HL-60 (cell line): ENCODE measurements around the gene MBNL1.

Experiments
- POLR2AphosphoS5 ChIP-seq: IDR thresholded peaks from 2 replicates; pipeline ENCODE4 v1.6.1; 2012; ENCODE audit warnings: low read depth
- TF ChIP-seq, protein P1 (sequence below): IDR thresholded peaks from one replicate; pipeline ENCODE4 v1.5.1; 2011; ENCODE audit warnings: low read length, control low read depth, inconsistent platforms; ENCODE audit not compliant: insufficient read depth
- TF ChIP-seq, protein P2 (sequence below): IDR thresholded peaks from 2 replicates; pipeline ENCODE4 v1.6.1; 2012; ENCODE audit warnings: low read depth; ENCODE audit not compliant: insufficient replicate concordance

DNA sequence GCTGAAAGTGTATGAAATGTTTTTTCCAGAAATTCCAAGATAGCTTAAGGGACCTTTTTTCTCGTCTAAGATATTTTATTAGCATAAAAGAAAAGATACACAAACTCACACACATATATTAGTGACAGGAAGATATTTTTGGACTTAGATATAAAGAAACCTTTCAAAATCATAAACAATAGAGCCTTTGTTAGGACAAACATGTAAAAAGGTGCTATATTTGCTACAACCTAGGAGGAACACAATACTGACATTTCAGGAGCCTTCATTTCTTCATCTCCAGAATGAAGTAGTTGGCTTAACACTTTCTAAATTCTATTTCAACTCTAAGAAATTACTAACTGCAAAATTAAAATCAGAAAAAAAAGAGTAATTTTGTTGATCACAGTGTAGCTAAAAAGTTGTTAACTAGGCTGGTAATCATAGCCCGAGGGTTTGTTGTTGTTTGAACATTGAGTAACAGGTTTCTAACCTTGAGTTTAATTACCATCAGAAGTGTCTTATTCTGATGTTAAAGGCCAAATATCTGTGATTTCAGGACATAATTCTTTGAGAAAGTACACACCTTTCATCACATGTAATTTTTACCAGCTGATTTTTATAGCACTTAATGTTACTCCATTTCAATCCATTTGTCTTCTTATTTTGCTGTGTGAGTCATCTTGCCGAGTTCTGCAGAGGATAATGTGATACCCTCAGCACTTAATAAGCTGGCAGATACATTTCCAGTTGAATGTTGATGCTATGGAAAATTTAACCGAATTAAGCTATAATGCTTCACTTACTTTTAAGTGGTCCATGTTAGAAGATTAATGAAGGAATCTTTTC is 97.3 kb downstream of the MBNL1 start:
- TF ChIP-seq, protein P1, sequence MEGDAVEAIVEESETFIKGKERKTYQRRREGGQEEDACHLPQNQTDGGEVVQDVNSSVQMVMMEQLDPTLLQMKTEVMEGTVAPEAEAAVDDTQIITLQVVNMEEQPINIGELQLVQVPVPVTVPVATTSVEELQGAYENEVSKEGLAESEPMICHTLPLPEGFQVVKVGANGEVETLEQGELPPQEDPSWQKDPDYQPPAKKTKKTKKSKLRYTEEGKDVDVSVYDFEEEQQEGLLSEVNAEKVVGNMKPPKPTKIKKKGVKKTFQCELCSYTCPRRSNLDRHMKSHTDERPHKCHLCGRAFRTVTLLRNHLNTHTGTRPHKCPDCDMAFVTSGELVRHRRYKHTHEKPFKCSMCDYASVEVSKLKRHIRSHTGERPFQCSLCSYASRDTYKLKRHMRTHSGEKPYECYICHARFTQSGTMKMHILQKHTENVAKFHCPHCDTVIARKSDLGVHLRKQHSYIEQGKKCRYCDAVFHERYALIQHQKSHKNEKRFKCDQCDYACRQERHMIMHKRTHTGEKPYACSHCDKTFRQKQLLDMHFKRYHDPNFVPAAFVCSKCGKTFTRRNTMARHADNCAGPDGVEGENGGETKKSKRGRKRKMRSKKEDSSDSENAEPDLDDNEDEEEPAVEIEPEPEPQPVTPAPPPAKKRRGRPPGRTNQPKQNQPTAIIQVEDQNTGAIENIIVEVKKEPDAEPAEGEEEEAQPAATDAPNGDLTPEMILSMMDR: no peak
- no peak for TF ChIP-seq POLR2AphosphoS5
- TF ChIP-seq, protein P2, sequence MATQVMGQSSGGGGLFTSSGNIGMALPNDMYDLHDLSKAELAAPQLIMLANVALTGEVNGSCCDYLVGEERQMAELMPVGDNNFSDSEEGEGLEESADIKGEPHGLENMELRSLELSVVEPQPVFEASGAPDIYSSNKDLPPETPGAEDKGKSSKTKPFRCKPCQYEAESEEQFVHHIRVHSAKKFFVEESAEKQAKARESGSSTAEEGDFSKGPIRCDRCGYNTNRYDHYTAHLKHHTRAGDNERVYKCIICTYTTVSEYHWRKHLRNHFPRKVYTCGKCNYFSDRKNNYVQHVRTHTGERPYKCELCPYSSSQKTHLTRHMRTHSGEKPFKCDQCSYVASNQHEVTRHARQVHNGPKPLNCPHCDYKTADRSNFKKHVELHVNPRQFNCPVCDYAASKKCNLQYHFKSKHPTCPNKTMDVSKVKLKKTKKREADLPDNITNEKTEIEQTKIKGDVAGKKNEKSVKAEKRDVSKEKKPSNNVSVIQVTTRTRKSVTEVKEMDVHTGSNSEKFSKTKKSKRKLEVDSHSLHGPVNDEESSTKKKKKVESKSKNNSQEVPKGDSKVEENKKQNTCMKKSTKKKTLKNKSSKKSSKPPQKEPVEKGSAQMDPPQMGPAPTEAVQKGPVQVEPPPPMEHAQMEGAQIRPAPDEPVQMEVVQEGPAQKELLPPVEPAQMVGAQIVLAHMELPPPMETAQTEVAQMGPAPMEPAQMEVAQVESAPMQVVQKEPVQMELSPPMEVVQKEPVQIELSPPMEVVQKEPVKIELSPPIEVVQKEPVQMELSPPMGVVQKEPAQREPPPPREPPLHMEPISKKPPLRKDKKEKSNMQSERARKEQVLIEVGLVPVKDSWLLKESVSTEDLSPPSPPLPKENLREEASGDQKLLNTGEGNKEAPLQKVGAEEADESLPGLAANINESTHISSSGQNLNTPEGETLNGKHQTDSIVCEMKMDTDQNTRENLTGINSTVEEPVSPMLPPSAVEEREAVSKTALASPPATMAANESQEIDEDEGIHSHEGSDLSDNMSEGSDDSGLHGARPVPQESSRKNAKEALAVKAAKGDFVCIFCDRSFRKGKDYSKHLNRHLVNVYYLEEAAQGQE: no peak
